ENCODE data around the gene CYP4Z1.
"Not testable (repeated sequence)": the region's sequence is repeated elsewhere in the genome, so short reads cannot be mapped to it uniquely, and the experiment has no call there.

The CYP4Z1 gene

GRCh38 chr1:47067097-47067594, at the start of gene CYP4Z1:
Gene CYP4Z1 (plus strand): TSS chr1:47067231. CDS start chr1:47067491, 260 bp downstream.
- DNase-seq (ENCODE audit: low read depth), result no peak

GRCh38 chr1:47021070-47021469, 46.0 kb upstream of the CYP4Z1 start:
- no peak for DNase-seq (ENCODE audit: low read depth)

- DNase-seq (ENCODE audit: low read depth), result no peak
These were observed 43.5 kb upstream of the CYP4Z1 start, which contains the start of gene CYP4X1 for GRCh38 chr1:47023268-47024140. Gene CYP4X1 (plus strand): TSS chr1:47023669. CDS start chr1:47023818, 149 bp downstream.

- DNase-seq (ENCODE audit: low read depth), result no peak
These were observed 42.8 kb upstream of the CYP4Z1 start for GRCh38 chr1:47024141-47024801.

GRCh38 chr1:47030170-47030805, 36.7 kb upstream of the CYP4Z1 start:
- DNase-seq (ENCODE audit: low read depth), result no peak

GRCh38 chr1:47031059-47031458, 36.0 kb upstream of the CYP4Z1 start:
- no peak for DNase-seq (ENCODE audit: low read depth)

- DNase-seq (ENCODE audit: low read depth), result no peak
These were observed 35.4 kb upstream of the CYP4Z1 start for GRCh38 chr1:47031585-47031984.

- no peak for DNase-seq (ENCODE audit: low read depth)
These were observed 30.3 kb upstream of the CYP4Z1 start for GRCh38 chr1:47036764-47037163.

GRCh38 chr1:47059376-47059775, 7.7 kb upstream of the CYP4Z1 start:
- no peak for DNase-seq (ENCODE audit: low read depth)

- DNase-seq (ENCODE audit: low read depth), result not testable (repeated sequence)
These were observed 2.0 kb downstream of the CYP4Z1 start for GRCh38 chr1:47069080-47069479.

GRCh38 chr1:47069509-47069908, 2.5 kb downstream of the CYP4Z1 start:
- not testable (repeated sequence) for DNase-seq (ENCODE audit: low read depth)

GRCh38 chr1:47089356-47089755, 22.3 kb downstream of the CYP4Z1 start:
- not testable (repeated sequence) for DNase-seq (ENCODE audit: low read depth)

GRCh38 chr1:47091476-47091875, 24.4 kb downstream of the CYP4Z1 start:
- not testable (repeated sequence) for DNase-seq (ENCODE audit: low read depth)

GRCh38 chr1:47104816-47105215, 37.8 kb downstream of the CYP4Z1 start:
- no peak for DNase-seq (ENCODE audit: low read depth)

- no peak for DNase-seq (ENCODE audit: low read depth)
These were observed 39.8 kb downstream of the CYP4Z1 start for GRCh38 chr1:47106792-47107191.

GRCh38 chr1:47107851-47108574, 41.0 kb downstream of the CYP4Z1 start:
- DNase-seq (ENCODE audit: low read depth), result not testable (repeated sequence)

GRCh38 chr1:47109482-47109881, 42.5 kb downstream of the CYP4Z1 start:
- DNase-seq (ENCODE audit: low read depth), result not testable (repeated sequence)

GRCh38 chr1:47113178-47113577, 46.1 kb downstream of the CYP4Z1 start:
- no peak for DNase-seq (ENCODE audit: low read depth)

- not testable (repeated sequence) for DNase-seq (ENCODE audit: low read depth)
These were observed 54.0 kb downstream of the CYP4Z1 start for GRCh38 chr1:47121039-47121438.

GRCh38 chr1:47124834-47125233, 57.8 kb downstream of the CYP4Z1 start:
- not testable (repeated sequence) for DNase-seq (ENCODE audit: low read depth)

- not testable (repeated sequence) for DNase-seq (ENCODE audit: low read depth)
These were observed 60.0 kb downstream of the CYP4Z1 start for GRCh38 chr1:47126997-47127396.

GRCh38 chr1:47128221-47128620, 61.2 kb downstream of the CYP4Z1 start:
- DNase-seq (ENCODE audit: low read depth), result no peak
